ENCODE results near the gene CFAP74.

CFAP74 gene

GRCh38 chr1:1969505-1969900, 34.1 kb downstream of the CFAP74 start:
- TF ChIP-seq GATA1 (IDR thresholded peaks at IDR 0.05; ENCODE audit: low read depth, low read length), result no peak
- no peak for TF ChIP-seq POLR2A (IDR thresholded peaks at IDR 0.05; ENCODE audit: low read length)
- DNase-seq, result no peak

- no peak for TF ChIP-seq POLR2A (IDR thresholded peaks at IDR 0.05; ENCODE audit: low read length)
- TF ChIP-seq GATA1 (IDR thresholded peaks at IDR 0.05; ENCODE audit: low read depth, low read length), result no peak
- DNase-seq, result no peak
Measured at GRCh38 chr1:1968767-1969504, 34.6 kb downstream of the CFAP74 start.

DNA sequence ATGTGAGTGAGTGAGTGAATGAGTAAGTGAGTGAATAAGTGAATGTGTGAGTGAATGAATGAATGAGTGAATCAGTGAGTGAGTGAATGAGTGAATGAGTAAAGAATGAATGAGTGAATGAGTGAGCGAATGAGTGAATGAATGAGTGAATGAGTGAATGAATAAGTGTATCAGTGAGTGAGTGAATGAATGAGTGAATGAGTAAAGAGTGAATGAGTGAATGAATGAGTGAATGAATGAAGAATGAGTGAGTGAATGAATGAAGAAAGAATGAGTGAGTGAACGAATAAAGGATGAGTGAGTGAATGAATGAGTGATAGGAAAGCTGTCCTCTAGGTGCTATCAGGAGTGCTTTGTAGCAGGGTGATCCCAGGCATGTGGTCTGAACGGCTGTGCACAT, 35.7 kb downstream of the CFAP74 start:
- DNase-seq, result no peak

DNA sequence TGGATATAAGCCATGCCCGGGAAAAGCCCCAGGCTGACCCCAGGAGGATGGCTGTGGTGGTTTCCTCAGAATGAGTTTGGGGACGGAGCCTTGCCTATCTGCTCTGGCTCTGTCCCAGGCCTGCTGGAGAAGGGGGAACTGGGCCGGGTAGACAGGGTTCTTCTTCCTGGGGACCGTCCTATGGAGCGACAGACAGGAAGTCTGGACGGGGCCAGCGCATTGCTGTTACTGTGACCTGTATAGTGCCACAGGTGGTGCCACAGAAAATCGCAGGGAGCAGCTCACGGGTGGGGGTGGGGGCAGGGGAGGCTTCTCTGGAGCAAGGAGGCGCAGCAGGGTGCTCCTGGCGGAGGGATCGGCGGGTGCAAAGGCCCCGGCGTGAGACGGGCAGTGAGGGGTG, 36.4 kb downstream of the CFAP74 start:
- TF ChIP-seq POLR2A (IDR thresholded peaks at IDR 0.05; ENCODE audit: low read length) (no peak), GATA1 (IDR thresholded peaks at IDR 0.05; ENCODE audit: low read depth, low read length) (no peak)
- DNase-seq, result no peak

More for the DNA sequence above, 35.7 kb downstream of the CFAP74 start:
- TF ChIP-seq GATA1 (IDR thresholded peaks at IDR 0.05; ENCODE audit: low read depth, low read length) (no peak), POLR2A (IDR thresholded peaks at IDR 0.05; ENCODE audit: low read length) (no peak)

DNA sequence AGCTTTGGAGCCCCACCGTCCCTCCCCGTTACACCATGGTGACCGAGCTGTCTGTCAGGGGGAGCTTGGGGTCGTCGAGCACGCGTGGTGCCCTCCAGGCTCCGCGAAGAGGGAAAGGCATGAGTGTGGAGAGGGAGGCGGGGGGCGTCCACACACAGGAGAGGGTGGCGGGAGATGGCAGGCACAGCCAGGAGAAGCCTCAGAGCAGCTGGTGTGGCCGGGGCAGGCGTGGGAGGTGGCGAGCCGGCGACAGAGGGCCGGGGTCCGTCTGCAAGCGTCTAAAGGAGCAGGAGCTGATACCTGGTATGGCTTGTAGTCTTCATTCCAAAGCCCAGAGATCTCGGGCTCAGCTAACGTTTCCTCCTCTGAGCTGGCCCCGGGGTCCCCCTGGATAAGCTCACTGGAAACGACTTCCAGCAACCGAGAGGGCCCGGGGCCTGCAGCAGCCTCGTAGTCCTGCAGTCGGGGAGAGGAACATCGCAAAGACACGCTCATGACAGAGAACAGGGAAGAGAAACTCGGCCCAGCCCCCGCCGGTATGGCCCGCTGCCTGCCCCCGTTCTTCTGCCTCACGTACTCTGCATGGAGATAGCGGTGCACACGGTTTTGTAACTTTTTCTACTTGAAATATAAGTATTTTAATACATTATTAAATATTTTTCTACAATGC, 37.4 kb downstream of the CFAP74 start:
- TF ChIP-seq GATA1 (IDR thresholded peaks at IDR 0.05; ENCODE audit: low read depth, low read length) (no peak), POLR2A (IDR thresholded peaks at IDR 0.05; ENCODE audit: low read length) (no peak)
- no peak for DNase-seq

DNA sequence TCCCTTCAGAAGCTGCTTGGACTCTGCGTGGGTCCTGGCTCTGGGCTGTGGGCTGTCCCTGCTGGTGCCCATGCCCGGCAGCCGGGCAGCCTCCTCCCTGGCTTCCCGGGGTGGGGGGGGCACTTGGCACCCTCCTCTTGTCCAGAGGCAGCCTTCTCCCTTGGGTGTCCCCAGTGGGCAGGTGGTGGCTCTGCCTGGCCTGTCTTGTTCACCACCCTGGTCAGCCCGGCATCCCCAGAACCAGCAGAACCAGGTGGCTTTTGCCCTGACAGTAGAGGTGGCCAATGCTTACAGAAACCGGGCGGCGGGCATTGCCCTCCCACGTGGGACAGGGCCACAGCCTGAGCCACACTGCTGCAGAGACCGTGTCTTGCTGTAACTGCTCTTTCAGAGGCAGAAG, 38.0 kb downstream of the CFAP74 start:
- DNase-seq, result no peak
- no peak for TF ChIP-seq GATA1 (IDR thresholded peaks at IDR 0.05; ENCODE audit: low read depth, low read length)
- TF ChIP-seq POLR2A (IDR thresholded peaks at IDR 0.05; ENCODE audit: low read length), result no peak

- DNase-seq, result no peak
- TF ChIP-seq GATA1 (IDR thresholded peaks at IDR 0.05; ENCODE audit: low read depth, low read length), result no peak
- TF ChIP-seq POLR2A (IDR thresholded peaks at IDR 0.05; ENCODE audit: low read length), result no peak
Measured at GRCh38 chr1:1964811-1965210, 38.8 kb downstream of the CFAP74 start.

GRCh38 chr1:1963570-1963969, 40.0 kb downstream of the CFAP74 start:
- DNase-seq, result no peak
- no peak for TF ChIP-seq GATA1 (IDR thresholded peaks at IDR 0.05; ENCODE audit: low read depth, low read length)
- no peak for TF ChIP-seq POLR2A (IDR thresholded peaks at IDR 0.05; ENCODE audit: low read length)

GRCh38 chr1:1962752-1963151, 40.8 kb downstream of the CFAP74 start:
- DNase-seq, result no peak
- TF ChIP-seq POLR2A (IDR thresholded peaks at IDR 0.05; ENCODE audit: low read length) (no peak), GATA1 (IDR thresholded peaks at IDR 0.05; ENCODE audit: low read depth, low read length) (no peak)

- DNase-seq, result no peak
- TF ChIP-seq GATA1 (IDR thresholded peaks at IDR 0.05; ENCODE audit: low read depth, low read length), result no peak
- no peak for TF ChIP-seq POLR2A (IDR thresholded peaks at IDR 0.05; ENCODE audit: low read length)
Measured at GRCh38 chr1:1960480-1961196, 42.9 kb downstream of the CFAP74 start.

- DNase-seq, result peak; percentile 51 to 66
- TF ChIP-seq GATA1 (IDR thresholded peaks at IDR 0.05; ENCODE audit: low read depth, low read length) (no peak), POLR2A (IDR thresholded peaks at IDR 0.05; ENCODE audit: low read length) (no peak)
Measured at GRCh38 chr1:1959840-1960479, 43.6 kb downstream of the CFAP74 start.

DNA sequence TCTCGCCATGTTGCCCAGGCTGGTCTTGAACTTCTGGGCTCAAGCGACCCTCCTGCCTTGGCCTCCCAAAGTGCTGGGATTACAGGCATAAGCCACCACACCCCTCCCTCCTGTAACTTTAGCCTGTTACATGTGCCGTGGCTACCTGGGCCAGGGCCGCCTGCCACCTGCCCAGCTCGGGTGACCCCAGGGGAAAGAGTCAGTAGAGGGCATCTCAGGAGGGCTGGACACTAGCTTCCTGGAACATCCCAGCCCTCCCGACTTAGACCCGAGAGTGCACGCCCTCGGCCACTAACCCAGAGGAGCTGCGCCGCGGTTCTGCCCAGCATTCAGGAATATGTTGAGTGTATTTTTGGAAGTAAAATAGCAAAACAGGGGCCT, 44.1 kb downstream of the CFAP74 start:
- TF ChIP-seq POLR2A (IDR thresholded peaks at IDR 0.05; ENCODE audit: low read length) (no peak), GATA1 (IDR thresholded peaks at IDR 0.05; ENCODE audit: low read depth, low read length) (no peak)
- no peak for DNase-seq

DNA sequence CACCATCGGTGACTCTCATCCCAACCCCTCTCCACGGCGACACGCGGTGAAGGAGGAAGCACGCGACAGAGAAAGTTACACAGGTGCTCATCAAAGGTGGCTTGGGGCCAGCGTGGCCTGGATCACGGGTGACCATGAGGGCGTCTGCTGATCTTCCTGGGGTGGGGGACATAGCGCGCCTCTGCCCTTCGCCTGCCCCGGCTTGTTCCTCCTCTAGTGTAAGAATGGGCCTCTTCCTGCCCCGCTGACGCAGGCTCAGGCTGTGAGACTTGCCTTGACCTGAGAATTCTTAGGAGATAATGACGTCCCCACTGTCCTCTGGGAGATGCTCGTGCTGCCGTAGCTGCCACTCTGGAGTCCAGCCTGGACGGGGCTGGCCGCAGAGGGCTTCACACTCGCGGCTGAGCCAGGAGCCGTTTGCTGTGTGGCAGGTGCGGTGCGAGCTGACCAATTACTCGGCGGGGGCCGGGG, 45.5 kb downstream of the CFAP74 start:
- no peak for DNase-seq
- no peak for TF ChIP-seq POLR2A (IDR thresholded peaks at IDR 0.05; ENCODE audit: low read length)
- TF ChIP-seq GATA1 (IDR thresholded peaks at IDR 0.05; ENCODE audit: low read depth, low read length), result no peak

DNA sequence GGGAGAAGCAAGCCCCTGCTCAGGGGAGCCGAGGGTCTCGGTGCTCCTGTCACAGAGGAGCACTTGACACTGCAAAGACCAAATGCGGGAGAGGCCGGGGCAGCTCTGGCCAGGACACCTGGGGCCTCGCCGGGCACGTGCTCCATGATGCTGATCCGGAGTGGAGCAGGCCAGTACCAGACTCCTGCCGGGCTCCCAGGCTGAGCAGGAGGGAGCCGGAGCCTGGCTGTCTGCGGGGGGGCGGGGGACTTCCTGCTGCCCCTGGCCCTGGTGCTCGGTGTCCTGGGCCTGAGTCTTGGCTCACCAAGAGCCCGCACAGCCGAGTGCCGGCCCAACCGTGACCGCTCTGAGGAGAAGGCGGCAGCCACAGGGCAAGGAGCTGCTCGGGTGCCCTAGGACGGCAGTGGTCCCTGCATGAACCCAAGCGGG, 46.0 kb downstream of the CFAP74 start:
- TF ChIP-seq GATA1 (IDR thresholded peaks at IDR 0.05; ENCODE audit: low read depth, low read length) (no peak), POLR2A (IDR thresholded peaks at IDR 0.05; ENCODE audit: low read length) (no peak)
- DNase-seq, result no peak

Measured in erythroblast (primary cell).